HepG2 (cell line): ENCODE data around the gene SRRT.

Source experiments
- ELF4 ChIP-seq: sonication (generic); formaldehyde crosslinking; IDR thresholded peaks from 2 replicates; pipeline ENCODE4 v1.5.0; 2020; ENCODE audit warnings: missing genetic modification reagents, mild to moderate bottlenecking, moderate library complexity, borderline replicate concordance
- HNRNPH1 ChIP-seq: fragments of 200-400 bp; formaldehyde crosslinking; optimal IDR thresholded peaks from 2 replicates; pipeline ENCODE3; 2017; ENCODE audit warnings: mild to moderate bottlenecking, low read depth, low read length
- SRF ChIP-seq: IDR thresholded peaks from 2 replicates; pipeline ENCODE4 v1.6.1; 2011; ENCODE audit warnings: mild to moderate bottlenecking, low read depth, low read length, moderate library complexity
- ZNF530 ChIP-seq: sonication (generic); formaldehyde crosslinking; IDR thresholded peaks from 2 replicates; pipeline ENCODE4 v1.5.0; 2020; ENCODE audit warnings: low read depth, mild to moderate bottlenecking, missing genetic modification reagents
- ZNF766 ChIP-seq: sonication (generic); formaldehyde crosslinking; IDR thresholded peaks from 2 replicates; pipeline ENCODE4 v1.5.0; 2020; ENCODE audit warnings: missing genetic modification reagents, borderline replicate concordance
- TF ChIP-seq, protein P1 (sequence below): sonication (generic); formaldehyde crosslinking; IDR thresholded peaks from 2 replicates; pipeline ENCODE4 v1.4.0; 2020; ENCODE audit warnings: mild to moderate bottlenecking, missing genetic modification reagents
- TF ChIP-seq, protein P2 (sequence below): sonication (generic); formaldehyde crosslinking; IDR thresholded peaks from 2 replicates; pipeline ENCODE4 v1.5.0; 2020; ENCODE audit warnings: mild to moderate bottlenecking, missing genetic modification reagents, moderate library complexity

DNA sequence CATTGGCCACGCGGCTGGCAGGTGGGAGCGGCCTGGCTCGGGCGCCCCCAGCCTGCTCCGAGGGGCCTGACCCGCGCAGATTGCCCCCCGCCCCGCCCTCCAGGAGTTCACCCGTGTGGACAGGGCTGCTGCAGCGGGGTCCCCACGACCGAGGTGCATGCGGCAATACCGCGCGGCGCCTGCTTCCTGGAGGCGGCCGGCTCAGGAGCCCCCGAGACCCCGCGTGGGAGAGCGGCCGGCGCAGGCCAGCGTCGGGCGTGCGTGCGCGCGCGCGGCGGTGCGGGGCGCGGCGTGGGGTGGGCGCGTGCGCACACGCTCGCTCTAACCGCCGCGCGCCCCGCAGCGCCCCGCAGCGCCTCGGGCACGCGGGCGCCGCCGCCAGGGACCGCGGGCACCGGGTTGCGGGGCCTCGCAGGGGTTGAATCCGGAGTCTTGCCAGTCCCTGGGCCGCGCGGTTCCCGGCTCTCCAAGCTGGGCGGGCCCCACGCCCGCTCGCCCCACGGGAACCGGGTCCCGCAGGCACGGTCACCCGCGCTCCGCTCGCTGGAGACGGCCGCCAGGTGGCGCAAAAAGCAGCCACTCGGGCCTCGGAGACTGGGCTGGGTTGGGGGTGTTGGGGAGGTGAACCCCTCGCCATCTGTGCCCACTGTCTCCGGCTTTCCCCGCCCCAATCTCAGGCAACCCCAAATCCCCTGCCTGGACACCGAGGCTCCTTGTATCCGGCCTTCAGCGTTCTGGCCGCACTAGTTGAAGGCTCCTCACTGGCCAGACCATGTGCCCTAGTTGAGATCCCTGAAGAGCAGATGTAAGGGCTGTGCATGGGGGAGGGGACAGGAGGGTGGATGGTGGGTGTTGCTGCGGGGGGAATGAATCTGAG, 22.1 kb downstream of the SRRT start:
- no peak for TF ChIP-seq SRF
- TF ChIP-seq, protein P1, sequence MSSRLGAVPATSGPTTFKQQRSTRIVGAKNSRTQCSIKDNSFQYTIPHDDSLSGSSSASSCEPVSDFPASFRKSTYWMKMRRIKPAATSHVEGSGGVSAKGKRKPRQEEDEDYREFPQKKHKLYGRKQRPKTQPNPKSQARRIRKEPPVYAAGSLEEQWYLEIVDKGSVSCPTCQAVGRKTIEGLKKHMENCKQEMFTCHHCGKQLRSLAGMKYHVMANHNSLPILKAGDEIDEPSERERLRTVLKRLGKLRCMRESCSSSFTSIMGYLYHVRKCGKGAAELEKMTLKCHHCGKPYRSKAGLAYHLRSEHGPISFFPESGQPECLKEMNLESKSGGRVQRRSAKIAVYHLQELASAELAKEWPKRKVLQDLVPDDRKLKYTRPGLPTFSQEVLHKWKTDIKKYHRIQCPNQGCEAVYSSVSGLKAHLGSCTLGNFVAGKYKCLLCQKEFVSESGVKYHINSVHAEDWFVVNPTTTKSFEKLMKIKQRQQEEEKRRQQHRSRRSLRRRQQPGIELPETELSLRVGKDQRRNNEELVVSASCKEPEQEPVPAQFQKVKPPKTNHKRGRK (CRISPR knock-in tag), result no peak
- TF ChIP-seq, protein P2, sequence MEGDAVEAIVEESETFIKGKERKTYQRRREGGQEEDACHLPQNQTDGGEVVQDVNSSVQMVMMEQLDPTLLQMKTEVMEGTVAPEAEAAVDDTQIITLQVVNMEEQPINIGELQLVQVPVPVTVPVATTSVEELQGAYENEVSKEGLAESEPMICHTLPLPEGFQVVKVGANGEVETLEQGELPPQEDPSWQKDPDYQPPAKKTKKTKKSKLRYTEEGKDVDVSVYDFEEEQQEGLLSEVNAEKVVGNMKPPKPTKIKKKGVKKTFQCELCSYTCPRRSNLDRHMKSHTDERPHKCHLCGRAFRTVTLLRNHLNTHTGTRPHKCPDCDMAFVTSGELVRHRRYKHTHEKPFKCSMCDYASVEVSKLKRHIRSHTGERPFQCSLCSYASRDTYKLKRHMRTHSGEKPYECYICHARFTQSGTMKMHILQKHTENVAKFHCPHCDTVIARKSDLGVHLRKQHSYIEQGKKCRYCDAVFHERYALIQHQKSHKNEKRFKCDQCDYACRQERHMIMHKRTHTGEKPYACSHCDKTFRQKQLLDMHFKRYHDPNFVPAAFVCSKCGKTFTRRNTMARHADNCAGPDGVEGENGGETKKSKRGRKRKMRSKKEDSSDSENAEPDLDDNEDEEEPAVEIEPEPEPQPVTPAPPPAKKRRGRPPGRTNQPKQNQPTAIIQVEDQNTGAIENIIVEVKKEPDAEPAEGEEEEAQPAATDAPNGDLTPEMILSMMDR (CRISPR knock-in tag), result peak; percentile 85
- TF ChIP-seq ZNF530 (CRISPR knock-in tag), result no peak
- no peak for TF ChIP-seq HNRNPH1
- no peak for TF ChIP-seq ELF4 (CRISPR knock-in tag)
- TF ChIP-seq ZNF766 (CRISPR knock-in tag), result no peak
